ENCODE results near the gene SEPTIN6.
"Not testable (repeated sequence)": the region's sequence is repeated elsewhere in the genome, so short reads cannot be mapped to it uniquely, and the experiment has no call there.

The SEPTIN6 gene

GRCh38 chrX:119690921-119691716 is 1.8 kb downstream of the SEPTIN6 start:
- DNase-seq (ENCODE audit: low spot score) = no peak

GRCh38 chrX:119688911-119689321 is 4.1 kb downstream of the SEPTIN6 start:
- no peak for DNase-seq (ENCODE audit: low spot score)

- no peak for DNase-seq (ENCODE audit: low spot score)
Measured at GRCh38 chrX:119687661-119688413, 5.1 kb downstream of the SEPTIN6 start.

- DNase-seq (ENCODE audit: low spot score) = no peak
Measured at GRCh38 chrX:119686087-119686691, 6.8 kb downstream of the SEPTIN6 start.

GRCh38 chrX:119685225-119686066 is 7.5 kb downstream of the SEPTIN6 start:
- no peak for DNase-seq (ENCODE audit: low spot score)

- DNase-seq (ENCODE audit: low spot score) = no peak
Measured at GRCh38 chrX:119684916-119685224, 8.1 kb downstream of the SEPTIN6 start.

GRCh38 chrX:119684312-119684711 is 8.7 kb downstream of the SEPTIN6 start:
- not testable (repeated sequence) for DNase-seq (ENCODE audit: low spot score)

GRCh38 chrX:119682019-119682989 is 10.7 kb downstream of the SEPTIN6 start:
- DNase-seq (ENCODE audit: low spot score) = no peak

GRCh38 chrX:119677654-119677981 is 15.3 kb downstream of the SEPTIN6 start:
- no peak for DNase-seq (ENCODE audit: low spot score)

GRCh38 chrX:119676949-119677653 is 15.9 kb downstream of the SEPTIN6 start:
- no peak for DNase-seq (ENCODE audit: low spot score)

- DNase-seq (ENCODE audit: low spot score) = no peak
Measured at GRCh38 chrX:119673336-119673735, 19.6 kb downstream of the SEPTIN6 start.

GRCh38 chrX:119672426-119672825 is 20.5 kb downstream of the SEPTIN6 start:
- no peak for DNase-seq (ENCODE audit: low spot score)

GRCh38 chrX:119669424-119670037 is 23.4 kb downstream of the SEPTIN6 start:
- no peak for DNase-seq (ENCODE audit: low spot score)

- DNase-seq (ENCODE audit: low spot score) = no peak
Measured at GRCh38 chrX:119667111-119667878, 25.7 kb downstream of the SEPTIN6 start.

GRCh38 chrX:119664877-119665276 is 28.1 kb downstream of the SEPTIN6 start:
- not testable (repeated sequence) for DNase-seq (ENCODE audit: low spot score)

- DNase-seq (ENCODE audit: low spot score) = no peak
Measured at GRCh38 chrX:119661486-119661885, 31.5 kb downstream of the SEPTIN6 start.

GRCh38 chrX:119659522-119659921 is 33.4 kb downstream of the SEPTIN6 start:
- DNase-seq (ENCODE audit: low spot score) = no peak

- DNase-seq (ENCODE audit: low spot score) = peak; percentile 23
Measured at GRCh38 chrX:119655125-119655524, 37.8 kb downstream of the SEPTIN6 start.

- DNase-seq (ENCODE audit: low spot score) = no peak
Measured at GRCh38 chrX:119654112-119654531, 38.8 kb downstream of the SEPTIN6 start.

Data from SW480 (cell line).